Prostate gland (tissue), 2 donors: ENCODE data around the gene NAPEPLD. TPM values are rescaled to one million over a fixed set of nuclear protein-coding genes. Genes with fewer than 3 reads are reported as not detected.
"Not testable (repeated sequence)": the region's sequence is repeated elsewhere in the genome, so short reads cannot be mapped to it uniquely, and the experiment has no call there.

Experiments used
- DNase-seq: peaks from one replicate; pipeline ENCODE4 v3.0.0-alpha.2; 2019; ENCODE audit warnings: low spot score
- H3K27ac ChIP-seq, 2 donors: fragments of 200-600 bp; sonication (generic); 2 replicates each; pipeline ENCODE4 v1.5.1; 2017 to 2019
- H3K27me3 ChIP-seq: fragments of 200-600 bp; sonication (generic); replicated peaks from 2 replicates; pipeline ENCODE4 v1.5.1; 2019; ENCODE audit not compliant: insufficient read depth
- H3K36me3 ChIP-seq, 2 donors: fragments of 200-600 bp; sonication (generic); 1 replicate in 1 of 2; 2 replicates in 1 of 2; pipeline versions ENCODE4 v1.5.1 to v1.8.1; 2017 to 2019
- H3K4me1 ChIP-seq: fragments of 200-600 bp; sonication (generic); replicated peaks from 2 replicates; pipeline ENCODE4 v1.5.1; 2019
- H3K4me3 ChIP-seq, 2 donors: fragments of 200-600 bp; sonication (generic); 2 replicates each; pipeline ENCODE4 v1.5.1; 2017 to 2019
- H3K9me3 ChIP-seq: fragments of 200-600 bp; sonication (generic); 2 replicates; pipeline ENCODE4 v1.5.1; 2017
- CTCF ChIP-seq, 4 experiments: fragments of 200-600 bp in 2 of 4; fragments of 450-650 bp in 2 of 4; sonication (generic) in 2 of 4; IDR thresholded peaks; 1 replicate in 3 of 4; 2 replicates in 1 of 4; pipeline ENCODE4 v1.5.1; 2016 to 2019; ENCODE audit warnings: antibody characterized with exemption in 4 of 4, mild to moderate bottlenecking in 2 of 4, moderate library complexity in 2 of 4
- POLR2A ChIP-seq: fragments of 450-650 bp; IDR thresholded peaks from one replicate; pipeline ENCODE4 v1.6.1; 2016; ENCODE audit warnings: antibody characterized with exemption, mild to moderate bottlenecking
- POLR2AphosphoS5 ChIP-seq: sonication (generic); formaldehyde crosslinking; IDR thresholded peaks from one replicate; pipeline ENCODE4 v1.6.1; 2017; ENCODE audit warnings: antibody characterized with exemption
- WGBS: methylation state at CpG from one replicate; pipeline ENCODE4 v1.1.5; 2018; 5-methylcytosine and 5-hydroxymethylcytosine counted together
- intact Hi-C: fragments of 100-400 bp; cut with DNase I; formaldehyde crosslinking; loops from one replicate; pipeline ENCODE4 v1.14.2; 2022
- total RNA-seq, 2 donors: library from RNA; depleted of rRNA; stranded (reverse); fragments of >200 nt; gene quantifications; one replicate each; pipeline ENCODE4 v1.1.0, GENCODE V29; 2016

Gene NAPEPLD
- 10 to 100 TPM; 18.1 to 24.4 TPM for total RNA-seq

DNA sequence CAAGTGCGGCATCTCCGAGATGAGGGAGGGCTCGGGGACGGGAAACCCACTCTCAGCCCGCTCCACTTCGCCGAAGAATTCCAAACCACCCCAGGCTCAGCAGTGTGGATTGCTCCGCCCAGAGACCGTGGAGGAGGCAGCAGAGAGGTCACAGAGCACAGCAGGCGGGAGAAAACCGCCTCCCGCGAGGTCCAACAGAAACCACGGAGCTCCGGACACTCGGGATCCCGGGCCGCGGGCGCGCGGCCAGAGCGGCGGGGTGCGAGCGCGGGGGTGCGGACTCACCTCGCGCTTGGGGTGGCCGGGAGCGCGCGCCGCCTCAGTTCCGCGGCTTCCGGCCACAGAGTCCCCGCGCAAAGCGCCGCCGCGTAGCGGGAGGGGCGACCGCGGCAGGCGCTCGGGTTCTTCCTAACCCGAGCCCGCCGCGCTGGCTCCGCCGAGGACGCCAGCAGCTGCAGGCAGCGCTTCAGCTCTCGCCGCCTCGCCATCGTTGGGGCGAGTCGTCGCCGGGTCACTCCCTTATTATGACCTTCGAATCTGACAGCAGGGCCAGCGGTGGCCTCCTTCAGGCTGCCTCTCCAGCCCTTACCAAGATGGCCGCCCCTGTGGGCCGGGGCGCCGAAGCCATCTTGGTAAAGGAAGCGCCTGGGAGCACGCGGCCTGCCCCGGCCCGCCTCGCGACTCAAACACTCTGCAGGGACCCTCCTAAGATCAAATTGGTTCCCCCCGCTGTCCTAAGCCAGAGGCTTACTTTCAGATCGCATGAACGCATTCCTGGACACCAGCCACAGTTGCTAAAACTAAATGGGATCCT lies at the start of gene NAPEPLD:
Gene NAPEPLD, minus strand, starts transcription at position 106 of the 814 bp plus-strand sequence. CDS start 20,323 bp downstream, outside the sequence.
- no peaks in the 10 kb centered on the region for H3K4me1 ChIP-seq
- peak within 1 kb of the TSS; percentile 46 to 71 for H3K4me3 ChIP-seq
- WGBS = 2% methylated on average over 55 of the region's 82 CpGs
- TF ChIP-seq POLR2AphosphoS5 = peak; percentile 15
- peak; percentile 28 for TF ChIP-seq POLR2A
- TF ChIP-seq CTCF (IDR thresholded peaks at IDR 0.05) = no peak
- intact Hi-C loops = no loop called here
- H3K36me3 ChIP-seq = no peaks in the 10 kb centered on the region
- no peaks in the 10 kb centered on the region for H3K9me3 ChIP-seq
- no peaks in the 10 kb centered on the region for H3K27me3 ChIP-seq
- peak; percentile 71 for DNase-seq
- H3K27ac ChIP-seq = peak within 1 kb of the TSS; percentile 85 to 95

GRCh38 chr7:103198079-103198478 lies 49.2 kb upstream of the NAPEPLD start:
- H3K4me1 ChIP-seq, H3K27me3 ChIP-seq, H3K27ac ChIP-seq, intact Hi-C loops, H3K4me3 ChIP-seq, H3K36me3 ChIP-seq, DNase-seq, H3K9me3 ChIP-seq: not testable (repeated sequence)
- WGBS = 90% methylated on average over 3 of the region's 3 CpGs

- WGBS = 38% methylated on average over 4 of the region's 4 CpGs
- H3K36me3 ChIP-seq, H3K4me1 ChIP-seq, DNase-seq, H3K27me3 ChIP-seq, intact Hi-C loops, H3K9me3 ChIP-seq, H3K27ac ChIP-seq, H3K4me3 ChIP-seq: not testable (repeated sequence)
Observed at GRCh38 chr7:103195364-103195763, 46.5 kb upstream of the NAPEPLD start.

DNA sequence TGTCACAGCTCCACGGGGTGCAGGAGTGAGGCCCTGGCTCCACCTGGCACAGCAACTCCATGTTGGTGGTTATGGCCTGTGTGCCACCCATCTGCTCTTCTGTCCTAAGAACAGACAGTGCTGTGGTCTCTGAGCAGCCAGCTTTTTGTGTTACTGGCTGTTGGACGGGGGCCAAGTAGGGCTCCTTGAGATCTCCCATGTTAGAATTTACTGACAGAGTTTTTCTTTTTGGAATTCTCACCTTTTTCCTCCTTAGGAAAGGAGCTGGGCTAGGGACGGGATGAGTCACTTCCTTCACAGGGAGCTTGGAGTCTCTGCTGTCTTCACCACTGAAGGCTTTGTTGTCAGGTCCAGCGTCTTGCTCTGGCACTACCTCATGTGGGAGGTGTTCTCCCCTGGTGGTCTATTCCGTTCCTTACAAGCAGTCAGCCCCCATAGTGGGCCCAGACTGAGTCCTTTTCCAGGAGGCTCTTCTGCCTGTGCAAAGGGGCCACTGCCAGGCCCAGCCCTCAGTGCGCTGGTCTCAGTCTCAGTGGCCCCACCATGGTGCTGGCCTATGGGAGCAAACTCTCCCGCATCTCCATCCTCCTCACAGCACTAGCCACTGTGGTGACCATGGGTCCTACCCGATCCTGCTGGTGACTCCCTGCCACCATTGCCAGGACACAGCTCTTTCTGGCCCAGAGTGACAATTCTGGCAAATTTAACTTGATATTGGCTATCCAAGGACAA lies 23.7 kb upstream of the NAPEPLD start:
- intact Hi-C loops, H3K9me3 ChIP-seq, H3K27ac ChIP-seq, H3K27me3 ChIP-seq, H3K36me3 ChIP-seq, DNase-seq, H3K4me3 ChIP-seq, H3K4me1 ChIP-seq: not testable (repeated sequence)
- WGBS = 81% methylated on average over 8 of the region's 8 CpGs

GRCh38 chr7:103171695-103172414 lies 23.0 kb upstream of the NAPEPLD start:
- H3K27me3 ChIP-seq, DNase-seq, intact Hi-C loops, H3K4me3 ChIP-seq, H3K36me3 ChIP-seq, H3K27ac ChIP-seq, H3K9me3 ChIP-seq, H3K4me1 ChIP-seq: not testable (repeated sequence)
- WGBS = 91% methylated on average over 6 of the region's 6 CpGs

GRCh38 chr7:103166921-103167544 lies 18.1 kb upstream of the NAPEPLD start:
- H3K4me3 ChIP-seq, H3K4me1 ChIP-seq, H3K27me3 ChIP-seq, H3K27ac ChIP-seq, intact Hi-C loops, H3K36me3 ChIP-seq, H3K9me3 ChIP-seq, DNase-seq: not testable (repeated sequence)
- WGBS = 95% methylated on average over 3 of the region's 3 CpGs

- H3K27me3 ChIP-seq, DNase-seq, H3K36me3 ChIP-seq, H3K4me1 ChIP-seq, H3K27ac ChIP-seq, H3K9me3 ChIP-seq, H3K4me3 ChIP-seq, intact Hi-C loops: not testable (repeated sequence)
- whole genome bisulfite sequencing = 89% methylated on average over 5 of the region's 5 CpGs
Observed at GRCh38 chr7:103163087-103163825, 14.4 kb upstream of the NAPEPLD start.

DNA sequence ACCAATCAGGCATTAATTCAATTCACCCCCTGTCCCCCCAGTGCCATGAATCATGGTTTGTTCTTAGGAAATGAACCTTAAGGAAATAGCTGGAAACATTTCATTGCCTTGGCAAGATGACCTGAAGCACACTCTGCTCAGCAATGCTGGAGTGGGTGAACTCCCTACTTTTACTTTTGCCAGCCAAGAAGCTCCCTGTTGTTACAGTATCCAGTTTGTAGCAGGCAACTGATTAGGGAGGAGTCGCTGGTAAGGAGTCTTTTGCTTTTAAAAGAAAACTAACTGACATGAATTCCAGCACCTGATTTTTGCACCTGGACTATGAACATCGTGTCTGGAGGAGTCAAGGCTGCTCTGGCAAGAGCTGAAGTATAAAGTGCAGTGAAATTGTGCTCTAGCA lies 13.7 kb upstream of the NAPEPLD start:
- H3K4me1 ChIP-seq, DNase-seq, H3K27ac ChIP-seq, intact Hi-C loops, H3K36me3 ChIP-seq, H3K4me3 ChIP-seq, H3K27me3 ChIP-seq, H3K9me3 ChIP-seq: not testable (repeated sequence)
- WGBS = 21% methylated on average over 2 of the region's 2 CpGs

GRCh38 chr7:103161998-103162616 lies 13.2 kb upstream of the NAPEPLD start:
- H3K4me1 ChIP-seq, H3K36me3 ChIP-seq, DNase-seq, H3K27me3 ChIP-seq, H3K9me3 ChIP-seq, H3K27ac ChIP-seq, intact Hi-C loops, H3K4me3 ChIP-seq: not testable (repeated sequence)
- 73% methylated on average over 3 of the region's 3 CpGs for WGBS

GRCh38 chr7:103159072-103159471 lies 10.2 kb upstream of the NAPEPLD start:
- H3K36me3 ChIP-seq, H3K4me3 ChIP-seq, H3K9me3 ChIP-seq, DNase-seq, H3K4me1 ChIP-seq, H3K27me3 ChIP-seq, H3K27ac ChIP-seq, intact Hi-C loops: not testable (repeated sequence)
- 95% methylated on average over 1 of the region's 1 CpG for WGBS
